Measurements from ENCODE around the gene KCNK7. TPM values are rescaled to one million over a fixed set of nuclear protein-coding genes. Genes with fewer than 3 reads are reported as not detected.

Gene KCNK7
- total RNA-seq, 1 donor from 2014 or later = 0.17 TPM

DNA sequence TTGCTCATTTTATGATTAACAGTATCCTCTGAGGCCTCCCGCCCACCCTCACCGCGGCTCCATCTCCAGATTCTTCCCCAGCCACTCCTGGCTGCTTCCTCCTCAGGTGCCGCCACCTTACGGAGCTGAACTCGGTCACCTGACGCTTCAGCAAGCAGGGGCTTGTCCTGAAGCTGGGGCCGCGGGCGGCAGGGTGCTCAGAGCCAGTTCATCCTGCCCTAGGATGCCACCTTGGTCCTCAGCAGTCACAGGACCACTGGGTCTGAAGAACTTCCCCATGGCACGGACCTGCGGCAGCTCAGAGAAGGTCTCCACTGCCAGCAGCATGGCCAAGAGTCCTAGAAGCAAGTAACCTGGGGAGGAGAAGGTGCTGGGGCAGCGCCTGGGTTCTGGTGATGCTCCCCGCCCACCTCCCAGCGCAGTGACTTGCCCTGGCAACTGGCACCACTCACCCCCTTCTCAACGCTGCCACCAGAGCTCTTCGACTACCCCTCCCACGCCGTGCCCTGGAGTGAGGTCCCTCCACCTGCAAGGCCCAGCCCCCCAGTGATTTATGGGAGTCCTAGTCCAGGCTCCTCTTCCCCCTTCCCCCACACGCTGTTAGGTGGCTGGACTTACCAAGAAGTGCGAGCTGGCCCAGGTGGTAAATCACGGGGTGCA lies 2.6 kb downstream of the KCNK7 start:
- H3K4me3 ChIP-seq (ENCODE audit: low read depth, low read length) = no peak overlapping the region
- TF ChIP-seq, protein P1, sequence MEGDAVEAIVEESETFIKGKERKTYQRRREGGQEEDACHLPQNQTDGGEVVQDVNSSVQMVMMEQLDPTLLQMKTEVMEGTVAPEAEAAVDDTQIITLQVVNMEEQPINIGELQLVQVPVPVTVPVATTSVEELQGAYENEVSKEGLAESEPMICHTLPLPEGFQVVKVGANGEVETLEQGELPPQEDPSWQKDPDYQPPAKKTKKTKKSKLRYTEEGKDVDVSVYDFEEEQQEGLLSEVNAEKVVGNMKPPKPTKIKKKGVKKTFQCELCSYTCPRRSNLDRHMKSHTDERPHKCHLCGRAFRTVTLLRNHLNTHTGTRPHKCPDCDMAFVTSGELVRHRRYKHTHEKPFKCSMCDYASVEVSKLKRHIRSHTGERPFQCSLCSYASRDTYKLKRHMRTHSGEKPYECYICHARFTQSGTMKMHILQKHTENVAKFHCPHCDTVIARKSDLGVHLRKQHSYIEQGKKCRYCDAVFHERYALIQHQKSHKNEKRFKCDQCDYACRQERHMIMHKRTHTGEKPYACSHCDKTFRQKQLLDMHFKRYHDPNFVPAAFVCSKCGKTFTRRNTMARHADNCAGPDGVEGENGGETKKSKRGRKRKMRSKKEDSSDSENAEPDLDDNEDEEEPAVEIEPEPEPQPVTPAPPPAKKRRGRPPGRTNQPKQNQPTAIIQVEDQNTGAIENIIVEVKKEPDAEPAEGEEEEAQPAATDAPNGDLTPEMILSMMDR (conservative IDR thresholded peaks at IDR 0.05; ENCODE audit: low read depth, low read length) = no peak
- DNase-seq (ENCODE audit: low read depth) = no peak

DNA sequence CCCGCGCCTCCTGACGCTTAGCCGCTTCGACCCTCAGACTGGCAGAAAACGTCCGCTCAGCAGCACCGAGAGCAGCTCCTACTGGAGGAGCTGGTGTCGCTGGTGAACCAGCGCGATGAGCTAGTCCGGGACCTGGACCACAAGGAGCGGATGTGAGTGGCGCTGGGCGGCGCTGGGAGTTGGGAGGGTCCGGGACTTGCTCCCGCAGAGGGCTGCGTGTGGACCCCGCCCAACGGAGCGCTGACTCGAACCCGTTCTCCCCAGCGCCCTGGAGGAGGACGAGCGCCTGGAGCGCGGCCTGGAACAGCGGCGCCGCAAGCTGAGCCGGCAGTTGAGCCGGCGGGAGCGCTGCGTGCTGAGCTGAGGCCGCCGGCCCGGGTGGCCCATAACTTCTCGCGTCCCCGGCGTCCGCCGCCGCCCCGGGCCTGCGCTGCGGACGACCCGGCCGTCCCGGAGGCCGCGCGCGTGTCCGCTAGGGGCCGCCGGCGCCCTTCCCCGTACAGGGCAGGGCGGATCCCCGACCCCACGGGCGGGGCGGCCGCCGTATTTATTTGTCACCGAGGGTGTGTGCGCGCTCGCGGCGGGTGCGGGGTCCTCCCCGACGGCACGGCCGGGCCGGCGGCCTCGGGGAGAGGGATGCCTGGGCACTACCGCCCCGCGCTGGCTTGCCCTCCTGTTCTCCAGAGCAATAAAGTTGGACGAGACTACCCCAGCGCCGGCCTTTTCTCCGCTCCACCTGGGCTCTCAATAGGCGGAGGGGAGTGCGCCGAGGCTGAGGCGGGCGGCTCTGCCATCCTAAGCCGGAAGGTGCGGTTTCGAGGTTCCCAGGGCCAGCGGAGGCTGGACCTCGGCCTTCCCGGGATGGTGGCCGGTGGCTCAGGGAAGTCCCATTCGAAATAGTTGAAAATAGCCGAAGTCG lies 3.4 kb downstream of the KCNK7 start:
- TF ChIP-seq, protein P1 (conservative IDR thresholded peaks at IDR 0.05; ENCODE audit: low read depth, low read length) = no peak
- H3K4me3 ChIP-seq (ENCODE audit: low read depth, low read length) = no peak overlapping the region
- no peak for DNase-seq (ENCODE audit: low read depth)

DNA sequence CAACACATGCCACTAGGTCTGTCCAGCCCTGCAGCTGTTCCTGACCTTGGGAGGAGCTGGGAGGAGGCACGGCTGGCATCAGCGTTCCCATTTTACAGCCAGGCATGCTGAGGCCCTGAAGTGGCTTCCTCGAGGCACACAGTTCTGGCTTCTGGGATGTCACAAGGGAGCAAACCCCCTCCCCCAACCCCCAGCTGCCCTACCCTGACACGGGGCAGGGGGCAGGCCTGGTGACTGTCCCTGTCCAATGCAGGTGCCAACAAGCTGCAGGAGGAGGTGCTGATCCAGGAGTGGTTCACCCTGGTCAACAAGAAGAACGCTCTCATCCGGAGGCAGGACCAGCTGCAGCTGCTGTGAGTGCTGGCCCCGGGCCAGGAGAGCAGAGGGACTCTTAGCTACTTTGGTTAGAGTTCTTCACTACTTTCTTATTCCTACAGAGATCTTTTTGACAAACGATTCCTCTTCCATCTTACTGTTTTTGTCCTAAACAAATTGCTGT lies 5.3 kb downstream of the KCNK7 start:
- DNase-seq (ENCODE audit: low read depth) = no peak
- TF ChIP-seq, protein P1 (conservative IDR thresholded peaks at IDR 0.05; ENCODE audit: low read depth, low read length) = no peak

DNA sequence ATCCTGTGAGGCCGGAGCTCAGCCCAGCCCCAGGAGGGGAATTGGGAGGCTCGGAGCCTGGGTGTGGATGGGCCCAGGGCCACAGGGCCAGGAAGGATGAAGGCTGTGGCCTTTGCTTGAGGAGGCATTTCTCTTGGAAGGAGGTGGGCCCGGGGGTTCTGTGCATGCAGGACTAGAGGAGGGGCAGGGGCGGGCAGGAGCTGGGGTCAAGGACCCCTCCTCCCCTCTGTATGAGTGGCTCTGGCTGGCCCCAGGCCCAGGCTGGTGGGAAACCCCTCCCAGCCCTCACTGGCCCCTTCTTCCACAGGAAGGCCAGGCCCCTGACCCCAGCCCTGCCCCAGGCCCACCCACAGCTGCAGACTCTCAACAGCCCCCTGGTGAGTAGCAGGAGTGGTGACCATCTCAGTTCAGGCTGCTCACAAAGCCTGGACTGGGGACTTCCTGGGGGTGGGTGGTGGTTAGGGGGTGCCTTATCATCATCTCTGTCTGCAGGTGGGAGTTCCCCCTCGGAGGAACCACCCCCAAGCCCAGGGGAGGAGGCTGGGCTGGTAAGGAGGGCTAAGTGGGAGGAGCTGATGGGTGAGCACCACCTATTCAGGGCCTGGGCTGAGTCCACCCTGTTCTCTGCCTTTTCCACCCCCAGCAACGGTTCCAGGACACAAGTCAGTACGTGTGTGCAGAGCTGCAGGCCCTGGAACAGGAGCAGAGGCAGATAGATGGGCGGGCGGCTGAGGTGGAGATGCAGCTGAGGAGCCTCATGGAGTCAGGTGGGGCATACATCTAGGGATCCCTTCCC lies 6.0 kb downstream of the KCNK7 start:
- no peak for DNase-seq (ENCODE audit: low read depth)
- no peak overlapping the region for H3K4me3 ChIP-seq (ENCODE audit: low read depth, low read length)
- TF ChIP-seq, protein P1 (conservative IDR thresholded peaks at IDR 0.05; ENCODE audit: low read depth, low read length) = no peak

More for the DNA sequence above, 5.3 kb downstream of the KCNK7 start:
- H3K4me3 ChIP-seq (ENCODE audit: low read depth, low read length) = no peak overlapping the region

DNA sequence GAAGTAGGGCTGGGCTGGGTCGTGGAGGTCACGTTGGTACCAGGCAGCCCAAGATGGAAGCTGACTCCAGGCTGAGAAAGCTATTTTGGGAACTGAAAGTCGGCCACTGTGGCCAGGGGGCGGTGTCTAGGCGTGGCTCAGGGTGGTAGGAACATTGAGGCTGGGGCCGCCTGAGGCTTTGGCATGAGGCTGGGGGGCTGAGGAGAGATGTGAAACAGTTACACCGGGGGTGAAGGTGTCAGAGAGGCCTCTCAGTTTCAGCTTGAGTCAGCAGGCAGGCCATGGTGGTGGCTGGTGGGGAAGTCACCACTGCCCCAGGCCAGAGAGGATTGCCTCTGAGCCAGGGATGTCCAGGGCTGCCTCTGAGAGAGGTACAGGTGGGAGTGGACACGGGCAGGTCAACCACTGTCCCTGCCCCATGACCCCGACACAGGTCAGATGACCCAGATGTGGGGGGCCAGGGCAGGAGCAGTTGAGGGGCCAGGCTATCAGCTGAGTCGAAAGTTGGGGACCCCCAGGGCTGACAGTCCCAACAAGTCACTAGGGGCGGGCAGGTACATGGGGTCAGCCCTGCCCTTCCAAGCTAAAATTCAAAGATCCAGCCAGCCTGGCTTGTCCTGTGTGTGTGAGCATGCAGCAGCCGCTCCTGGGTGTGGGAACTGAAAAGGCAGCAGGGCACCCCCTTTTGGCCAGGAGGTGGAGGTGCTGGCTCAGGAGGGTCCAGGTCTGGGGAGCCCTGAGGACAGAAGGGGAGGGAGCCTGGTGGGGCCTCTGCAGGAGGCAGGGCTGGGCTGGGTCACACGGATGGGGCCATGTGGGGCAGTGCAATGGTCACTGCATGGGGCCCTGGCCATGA lies 7.2 kb downstream of the KCNK7 start:
- TF ChIP-seq, protein P1 (conservative IDR thresholded peaks at IDR 0.05; ENCODE audit: low read depth, low read length) = peak; percentile 63
- no peak overlapping the region for H3K4me3 ChIP-seq (ENCODE audit: low read depth, low read length)
- DNase-seq (ENCODE audit: low read depth) = no peak

DNA sequence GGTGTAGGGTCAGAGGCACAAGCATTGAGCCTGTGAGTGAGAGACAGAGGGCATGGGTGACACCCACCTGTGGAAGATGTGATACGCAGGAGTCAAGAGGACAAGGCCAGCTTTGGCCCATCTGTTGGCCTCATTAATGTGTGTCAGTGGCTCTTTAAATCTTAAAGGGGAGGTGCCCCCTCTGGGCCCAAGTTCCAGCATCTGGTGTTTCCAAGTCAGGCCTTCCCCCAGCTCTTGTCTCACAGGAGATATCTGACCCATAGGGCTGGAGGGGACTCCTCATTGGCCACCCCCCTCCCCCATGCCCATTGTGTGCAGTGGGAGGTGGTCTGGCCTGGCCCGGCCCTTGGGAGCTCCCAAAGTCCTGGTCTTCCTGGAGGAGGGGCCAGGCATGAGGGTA lies 8.9 kb downstream of the KCNK7 start:
- no peak overlapping the region for H3K4me3 ChIP-seq (ENCODE audit: low read depth, low read length)
- TF ChIP-seq, protein P1 (conservative IDR thresholded peaks at IDR 0.05; ENCODE audit: low read depth, low read length) = no peak
- no peak for DNase-seq (ENCODE audit: low read depth)

Data from epithelial cell of proximal tubule (primary cell).